ENCODE data around the gene CHD1L.
A peak's percentile ranks its signal among the peaks of the same experiment; 100 is the strongest.

CHD1L gene

DNA sequence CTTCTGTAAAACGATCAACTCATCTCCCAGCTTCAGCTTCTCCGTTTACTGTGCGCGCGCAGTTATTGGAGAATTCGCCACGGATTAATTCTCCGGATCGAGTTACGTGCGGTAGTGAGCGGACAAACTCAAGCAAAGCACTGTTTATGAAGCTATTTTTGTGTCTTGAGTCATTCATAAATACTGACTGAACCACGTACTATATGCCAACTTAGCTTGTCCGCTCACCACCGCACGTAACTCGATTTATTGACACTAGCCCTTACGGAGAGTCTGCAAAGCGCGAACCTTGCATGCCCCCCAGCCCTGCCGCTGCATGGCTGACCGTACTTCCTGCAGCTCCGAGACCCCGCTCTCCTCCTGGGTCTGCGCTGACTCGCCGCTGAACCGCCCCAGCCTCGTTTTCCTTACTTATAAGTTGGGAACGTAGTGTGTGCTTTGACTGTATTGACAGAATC is 773 bp downstream of the CHD1L start:
- H3K27ac Mint-ChIP-seq, result peak overlapping the region; percentile 0 to 87 (median 33)
- H3K9me3 Mint-ChIP-seq, result no peaks in the 10 kb centered on the region
- TF ChIP-seq, protein P1, sequence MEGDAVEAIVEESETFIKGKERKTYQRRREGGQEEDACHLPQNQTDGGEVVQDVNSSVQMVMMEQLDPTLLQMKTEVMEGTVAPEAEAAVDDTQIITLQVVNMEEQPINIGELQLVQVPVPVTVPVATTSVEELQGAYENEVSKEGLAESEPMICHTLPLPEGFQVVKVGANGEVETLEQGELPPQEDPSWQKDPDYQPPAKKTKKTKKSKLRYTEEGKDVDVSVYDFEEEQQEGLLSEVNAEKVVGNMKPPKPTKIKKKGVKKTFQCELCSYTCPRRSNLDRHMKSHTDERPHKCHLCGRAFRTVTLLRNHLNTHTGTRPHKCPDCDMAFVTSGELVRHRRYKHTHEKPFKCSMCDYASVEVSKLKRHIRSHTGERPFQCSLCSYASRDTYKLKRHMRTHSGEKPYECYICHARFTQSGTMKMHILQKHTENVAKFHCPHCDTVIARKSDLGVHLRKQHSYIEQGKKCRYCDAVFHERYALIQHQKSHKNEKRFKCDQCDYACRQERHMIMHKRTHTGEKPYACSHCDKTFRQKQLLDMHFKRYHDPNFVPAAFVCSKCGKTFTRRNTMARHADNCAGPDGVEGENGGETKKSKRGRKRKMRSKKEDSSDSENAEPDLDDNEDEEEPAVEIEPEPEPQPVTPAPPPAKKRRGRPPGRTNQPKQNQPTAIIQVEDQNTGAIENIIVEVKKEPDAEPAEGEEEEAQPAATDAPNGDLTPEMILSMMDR (IDR thresholded peaks at IDR 0.05; ENCODE audit: unreplicated experiment in 3 of 3), result no peak
- peaks cover 7% of the 10 kb centered on the region for H3K36me3 Mint-ChIP-seq (ENCODE audit: low read depth)
- peak overlapping the region; percentile 94 to 97 (median 96) for H3K4me3 Mint-ChIP-seq
- H3K4me1 Mint-ChIP-seq, result peaks cover 24% of the 10 kb centered on the region
- no peaks in the 10 kb centered on the region for H3K27me3 Mint-ChIP-seq (ENCODE audit: low read depth)

DNA sequence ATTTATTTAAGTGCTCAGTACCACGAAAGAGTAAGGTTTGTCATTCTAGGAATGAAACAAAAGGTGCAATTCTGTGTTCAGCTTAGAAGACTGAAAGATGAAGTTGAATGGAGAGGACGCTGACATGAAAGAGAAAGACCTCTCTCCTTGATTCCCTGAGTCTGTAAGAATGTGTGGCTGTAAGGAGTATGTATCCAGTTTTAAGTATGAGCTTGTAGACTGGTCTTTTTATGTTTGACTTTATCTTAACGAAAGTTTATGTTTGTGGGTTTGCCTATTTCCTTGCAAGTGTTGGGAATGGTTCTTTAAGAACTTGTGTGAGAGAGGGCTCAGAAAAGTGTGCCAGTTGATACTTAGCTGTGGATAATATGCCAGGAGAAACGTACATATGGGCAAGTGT is 1.4 kb downstream of the CHD1L start:
- Mint-ChIP-seq H3K27me3 (ENCODE audit: low read depth) (no peaks in the 10 kb centered on the region), H3K36me3 (ENCODE audit: low read depth) (peaks cover 11% of the 10 kb centered on the region), H3K4me1 (peaks cover 24% of the 10 kb centered on the region), H3K27ac (peak overlapping the region; percentile 0 to 43 (median 33)), H3K4me3 (peak overlapping the region; percentile 94 to 97 (median 96)), H3K9me3 (no peaks in the 10 kb centered on the region)
- TF ChIP-seq, protein P1 (IDR thresholded peaks at IDR 0.05; ENCODE audit: unreplicated experiment in 3 of 3), result no peak

DNA sequence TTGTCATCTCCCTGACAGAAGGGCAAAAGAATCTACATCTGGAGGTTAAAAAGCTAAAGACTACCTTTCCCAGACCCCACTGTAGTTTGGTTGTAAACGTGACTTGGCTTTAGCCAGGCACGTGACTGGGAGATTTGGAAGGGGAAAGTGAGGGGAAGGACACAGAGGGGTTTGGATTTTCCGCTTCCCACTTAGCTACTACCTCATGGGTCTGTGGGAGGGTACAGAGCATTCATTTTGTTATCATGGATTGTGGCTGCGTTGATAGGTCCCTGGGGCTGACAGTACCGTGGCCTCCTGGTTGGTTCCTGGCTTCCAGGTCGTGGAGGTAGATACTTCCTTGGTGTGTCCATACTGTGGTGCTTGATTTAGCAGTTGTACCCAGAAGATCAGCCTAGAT is 2.6 kb downstream of the CHD1L start:
- no peaks in the 10 kb centered on the region for H3K27me3 Mint-ChIP-seq (ENCODE audit: low read depth)
- H3K36me3 Mint-ChIP-seq (ENCODE audit: low read depth), result peaks cover 16% of the 10 kb centered on the region

DNA sequence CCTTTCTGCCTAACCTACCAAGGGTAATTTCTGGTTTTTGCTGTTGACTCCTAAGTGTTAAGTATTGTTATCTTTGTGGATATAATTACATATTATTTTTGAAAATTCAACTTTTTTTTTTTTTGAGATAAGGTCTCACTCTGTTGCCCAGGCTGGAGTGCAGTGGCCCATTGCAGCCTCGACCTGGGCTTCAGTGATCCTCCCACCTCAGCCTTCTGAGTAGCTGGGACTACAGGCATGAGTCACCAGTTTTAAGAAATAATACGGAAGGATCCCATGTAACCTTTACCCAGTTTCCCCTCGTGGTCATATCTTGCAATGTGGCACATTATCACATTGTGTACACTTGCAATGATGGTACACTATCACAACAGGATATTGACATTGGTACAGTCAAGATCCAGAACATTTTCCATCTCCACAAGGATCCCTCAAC is 3.1 kb downstream of the CHD1L start:
- peak overlapping the region; percentile 28 to 46 (median 31) for H3K4me3 Mint-ChIP-seq
- no peak overlapping the region for H3K27ac Mint-ChIP-seq
- H3K27me3 Mint-ChIP-seq (ENCODE audit: low read depth), result no peaks in the 10 kb centered on the region
- peaks cover 18% of the 10 kb centered on the region for H3K36me3 Mint-ChIP-seq (ENCODE audit: low read depth)
- peaks cover 24% of the 10 kb centered on the region for H3K4me1 Mint-ChIP-seq
- TF ChIP-seq, protein P1 (IDR thresholded peaks at IDR 0.05; ENCODE audit: unreplicated experiment in 3 of 3), result no peak
- no peaks in the 10 kb centered on the region for H3K9me3 Mint-ChIP-seq

More for the DNA sequence above, 2.6 kb downstream of the CHD1L start:
- Mint-ChIP-seq H3K27ac (no peak overlapping the region), H3K9me3 (no peaks in the 10 kb centered on the region), H3K4me1 (peaks cover 24% of the 10 kb centered on the region), H3K4me3 (peak overlapping the region; percentile 28 to 46 (median 31))
- TF ChIP-seq, protein P1 (IDR thresholded peaks at IDR 0.05; ENCODE audit: unreplicated experiment in 3 of 3), result no peak

DNA sequence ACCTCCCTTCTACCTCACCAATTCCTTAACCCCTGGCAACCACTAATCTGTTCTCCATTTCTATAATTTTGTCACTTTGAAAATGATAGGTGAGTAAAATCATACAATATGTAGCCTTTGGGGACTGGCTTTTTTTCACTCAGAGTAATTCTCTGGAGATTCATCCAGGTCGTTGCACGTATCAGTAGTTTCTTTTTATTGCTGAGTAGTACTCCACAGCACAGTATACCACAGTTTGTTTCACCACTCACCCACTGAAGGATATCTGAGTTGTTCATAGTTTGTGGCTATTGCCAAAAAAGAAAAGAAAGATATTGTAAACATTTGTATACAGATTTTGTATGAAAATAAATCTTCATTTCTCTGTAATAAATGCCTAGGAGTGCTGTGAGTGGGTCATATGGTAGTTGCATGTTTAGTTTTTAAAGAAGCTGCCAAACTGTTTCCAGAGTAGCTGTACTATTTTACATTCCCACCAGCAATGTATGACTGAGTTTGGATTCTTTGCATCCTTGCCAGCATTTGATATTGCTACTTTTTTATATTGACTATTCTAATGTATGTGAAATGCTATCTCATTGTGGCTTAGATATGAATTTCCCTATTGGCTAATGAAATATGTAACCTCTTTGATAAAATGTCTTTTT is 3.7 kb downstream of the CHD1L start:
- H3K9me3 Mint-ChIP-seq, result no peaks in the 10 kb centered on the region
- TF ChIP-seq, protein P1 (IDR thresholded peaks at IDR 0.05; ENCODE audit: unreplicated experiment in 3 of 3), result no peak
- H3K27me3 Mint-ChIP-seq (ENCODE audit: low read depth), result no peaks in the 10 kb centered on the region
- peak overlapping the region in 1 of 3 experiments; percentile 11 for H3K4me3 Mint-ChIP-seq
- peaks cover 21% of the 10 kb centered on the region for H3K36me3 Mint-ChIP-seq (ENCODE audit: low read depth)
- peaks cover 24% of the 10 kb centered on the region for H3K4me1 Mint-ChIP-seq
- H3K27ac Mint-ChIP-seq, result no peak overlapping the region
